GM04503 (cell line): Measurements from ENCODE around the gene TMBIM1.

Experiments
- DNase-seq: peaks from one replicate; pipeline ENCODE4 v3.0.0-alpha.2; 2012; ENCODE audit warnings: low read depth

Gene TMBIM1

DNA sequence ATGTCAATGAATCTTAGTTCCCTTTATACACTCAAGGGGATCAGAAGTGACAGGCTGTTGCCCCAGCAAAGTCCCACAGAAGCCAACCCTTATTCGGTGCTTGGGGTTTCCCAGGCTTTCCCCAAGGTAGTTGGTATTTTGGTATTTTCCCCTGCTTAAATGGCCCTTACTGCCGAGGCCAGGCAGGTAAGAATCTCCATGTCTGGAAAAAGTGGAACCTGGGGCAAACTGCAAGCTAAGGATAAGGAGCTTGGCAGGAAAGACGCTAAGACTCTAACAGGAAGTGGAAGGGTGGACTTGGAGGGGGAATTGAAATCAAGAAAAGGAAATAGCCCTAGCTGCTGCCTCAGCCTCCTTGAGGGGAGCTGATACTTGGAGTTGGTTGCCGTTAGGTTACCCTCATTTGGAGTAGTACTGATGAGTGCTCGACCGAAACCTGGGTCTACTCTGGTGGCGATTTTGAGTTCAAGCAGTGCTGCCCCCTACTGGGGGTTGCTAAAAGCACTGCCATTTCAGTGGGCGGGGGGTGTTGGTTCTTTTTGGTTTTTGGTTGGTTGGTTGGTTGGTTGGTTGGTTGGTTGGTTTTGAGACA lies 34.8 kb downstream of the TMBIM1 start:
- DNase-seq, result no peak

DNA sequence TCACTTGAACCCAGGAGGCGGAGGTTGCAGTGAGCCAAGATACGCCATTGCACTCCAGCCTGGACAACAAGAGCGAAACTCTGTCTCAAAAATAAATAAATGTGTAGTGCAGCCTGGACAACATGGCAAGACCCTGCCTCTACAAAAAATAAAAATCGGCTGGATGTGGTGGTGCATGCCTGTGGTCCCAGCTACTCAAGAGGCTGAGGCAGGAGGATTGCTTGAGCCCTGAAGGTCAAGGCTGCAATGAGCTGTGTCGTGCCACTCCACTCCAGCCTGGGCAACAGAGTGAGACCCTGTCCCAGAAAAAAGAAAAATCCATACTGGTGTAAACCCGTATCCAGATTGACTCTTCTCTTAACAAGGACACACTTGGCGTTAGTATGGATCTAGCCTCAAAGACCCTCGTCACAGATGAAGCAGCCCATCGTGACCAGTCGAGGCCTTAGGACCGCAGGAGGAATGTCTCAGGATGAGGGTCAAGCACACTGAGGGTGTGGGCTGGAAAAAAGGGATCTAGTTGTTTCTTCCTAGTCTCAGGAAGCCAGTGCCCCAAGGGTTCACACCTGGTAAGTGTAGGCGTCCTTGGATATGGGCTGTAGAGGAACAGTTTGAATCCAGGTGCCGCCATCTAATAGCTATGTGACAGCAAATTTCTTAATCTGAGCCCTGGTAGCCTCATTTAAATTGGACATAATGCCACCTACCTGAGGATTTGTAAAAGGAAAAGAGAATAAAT lies 35.5 kb downstream of the TMBIM1 start:
- no peak for DNase-seq

- DNase-seq, result peak; percentile 15
Measured at GRCh38 chr2:218255446-218255845, 36.9 kb downstream of the TMBIM1 start.

GRCh38 chr2:218253232-218253625 lies 39.1 kb downstream of the TMBIM1 start:
- DNase-seq, result no peak

GRCh38 chr2:218252509-218253231 lies 39.6 kb downstream of the TMBIM1 start:
- DNase-seq, result no peak

GRCh38 chr2:218249691-218250090 lies 42.6 kb downstream of the TMBIM1 start:
- no peak for DNase-seq

DNA sequence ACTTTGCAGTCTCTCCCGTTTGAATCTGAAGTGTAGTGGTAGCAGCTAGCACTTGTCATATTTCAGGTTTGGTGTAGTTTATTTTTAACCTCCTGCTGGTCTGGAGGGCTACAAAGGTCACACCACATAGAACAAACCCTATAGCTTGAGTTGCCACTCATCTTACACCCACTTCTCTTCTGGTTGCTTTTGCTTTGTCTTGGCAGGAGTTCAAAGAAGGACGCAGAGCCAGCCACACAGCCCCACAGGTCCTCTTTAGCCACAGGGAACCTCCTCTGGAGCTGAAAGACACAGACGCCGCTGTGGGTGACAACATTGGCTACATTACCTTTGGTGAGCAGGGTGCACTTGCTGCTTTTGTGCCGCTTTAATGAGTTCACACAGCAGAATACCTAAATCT lies 47.1 kb downstream of the TMBIM1 start:
- no peak for DNase-seq

- DNase-seq, result no peak
Measured at GRCh38 chr2:218244665-218245064, 47.6 kb downstream of the TMBIM1 start.

DNA sequence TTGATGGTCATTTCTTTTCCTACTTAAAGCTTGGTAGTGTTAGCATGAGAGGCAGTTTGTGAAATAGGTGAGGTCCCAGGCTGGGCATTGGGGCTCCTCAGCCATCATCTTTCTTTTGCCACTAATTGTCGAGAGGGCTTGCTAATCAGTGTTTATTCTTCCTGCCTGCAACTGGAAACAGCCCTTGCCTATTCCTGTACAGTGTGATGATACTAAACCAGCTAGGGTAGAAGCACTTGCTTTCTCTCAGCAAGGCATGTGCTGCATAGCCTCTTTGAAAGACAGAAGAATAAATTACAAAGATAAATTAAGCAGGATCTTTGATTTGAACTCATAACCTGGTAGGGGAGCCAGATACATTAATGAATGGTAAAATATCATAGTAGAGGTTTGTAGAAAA lies 48.1 kb downstream of the TMBIM1 start:
- DNase-seq, result no peak

GRCh38 chr2:218238887-218239286 lies 53.4 kb downstream of the TMBIM1 start:
- no peak for DNase-seq

- DNase-seq, result no peak
Measured at GRCh38 chr2:218236829-218237228, 55.5 kb downstream of the TMBIM1 start.

- no peak for DNase-seq
Measured at GRCh38 chr2:218235017-218235416, 57.3 kb downstream of the TMBIM1 start.

DNA sequence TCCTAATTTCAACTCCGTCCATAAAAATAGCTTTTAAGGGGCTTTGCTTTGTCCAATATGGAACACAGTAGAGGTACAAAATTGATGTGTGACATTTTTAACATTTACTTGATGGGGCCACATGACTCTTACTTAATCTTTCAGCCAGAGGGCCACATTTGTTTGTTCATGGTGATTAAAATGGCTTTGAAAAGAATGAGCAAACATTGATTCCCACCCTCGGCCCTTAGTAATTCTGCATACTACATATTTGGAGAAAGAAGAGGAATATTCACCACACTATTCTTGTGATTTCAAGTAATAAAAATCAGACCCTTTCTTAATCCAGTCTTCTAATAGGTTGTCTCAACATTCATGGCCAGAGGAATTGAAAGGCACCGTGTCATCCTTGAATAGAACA lies 57.8 kb downstream of the TMBIM1 start:
- no peak for DNase-seq

- DNase-seq, result no peak
Measured at GRCh38 chr2:218233543-218233942, 58.8 kb downstream of the TMBIM1 start.

DNA sequence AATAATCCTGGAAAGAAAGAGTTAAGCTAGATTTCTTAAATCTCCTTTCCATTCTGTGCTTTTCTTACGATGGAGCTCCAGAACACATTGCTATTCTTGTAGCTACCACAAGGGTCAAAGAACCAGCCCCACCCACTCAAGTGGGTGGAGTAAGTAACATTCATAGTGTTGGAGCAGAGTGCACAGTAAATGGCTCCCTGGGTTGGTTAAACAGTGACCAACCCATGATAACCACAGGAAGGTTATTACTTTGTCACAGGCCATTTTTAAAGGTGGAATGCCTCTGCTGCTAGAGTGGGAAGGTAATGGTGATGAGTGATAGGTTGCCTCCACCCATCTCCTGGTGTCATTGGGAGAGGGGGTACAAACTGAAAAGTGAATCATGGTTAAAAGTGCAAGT lies 61.4 kb downstream of the TMBIM1 start:
- DNase-seq, result no peak

- no peak for DNase-seq
Measured at GRCh38 chr2:218229851-218230250, 62.5 kb downstream of the TMBIM1 start.

GRCh38 chr2:218229239-218229638 lies 63.1 kb downstream of the TMBIM1 start:
- peak; percentile 67 for DNase-seq

DNA sequence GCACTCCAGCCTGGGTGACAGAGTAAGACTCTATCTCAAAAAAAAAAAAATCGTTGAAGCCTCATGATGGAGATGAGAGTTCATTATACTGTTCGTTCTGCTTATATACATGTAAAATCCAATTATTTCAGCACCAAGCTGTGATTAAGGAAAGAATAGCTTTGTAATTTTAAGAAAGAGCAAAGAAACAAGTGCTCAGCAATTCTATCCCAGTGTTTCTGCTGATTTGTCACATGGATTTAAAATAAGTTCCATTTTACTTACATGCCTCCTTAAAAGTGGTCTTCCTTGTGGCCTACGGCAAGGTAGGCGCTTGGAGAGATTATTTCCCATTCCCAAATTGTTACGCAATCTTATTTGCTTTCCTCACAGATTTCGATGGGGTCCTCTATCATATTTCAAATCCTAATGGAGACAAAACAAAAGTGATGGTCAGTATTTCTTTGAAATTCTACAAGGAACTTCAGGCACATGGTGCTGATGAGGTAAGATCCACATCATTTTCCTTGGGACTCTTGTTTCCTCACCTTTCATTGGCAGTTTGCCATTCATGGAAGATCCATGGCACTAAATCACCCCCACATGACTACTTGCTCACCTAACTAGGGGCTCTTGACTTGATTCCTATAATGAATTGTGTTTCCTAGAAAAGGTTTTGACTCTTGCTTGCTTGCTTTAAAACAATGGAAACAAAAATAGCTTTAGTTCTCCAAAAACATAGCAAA lies 63.8 kb downstream of the TMBIM1 start:
- no peak for DNase-seq

DNA sequence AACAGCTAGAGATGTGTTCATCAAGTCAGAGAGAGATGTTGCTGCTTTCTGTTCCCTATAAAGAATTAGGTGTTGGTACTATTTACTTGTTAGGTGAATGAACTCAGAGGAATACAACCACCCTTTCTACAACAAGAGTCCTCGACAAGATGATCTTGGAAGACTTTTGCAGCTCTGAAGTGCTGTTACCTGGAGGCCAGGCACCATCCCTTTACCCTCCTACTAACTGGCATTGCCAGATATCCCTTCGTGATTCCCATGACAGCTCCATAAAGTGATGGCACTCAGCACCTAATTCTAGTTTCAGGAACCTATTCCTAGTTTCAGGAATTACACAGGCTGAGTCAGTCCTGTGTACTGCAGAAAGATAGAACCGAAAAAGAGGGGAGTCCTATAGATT lies 65.4 kb downstream of the TMBIM1 start:
- no peak for DNase-seq
